GM04504 (cell line): ENCODE results near the gene WDR87.
"Not testable (repeated sequence)": the region's sequence is repeated elsewhere in the genome, so short reads cannot be mapped to it uniquely, and the experiment has no call there.

Experiments
- DNase-seq: peaks from one replicate; pipeline ENCODE4 v3.0.0-alpha.2; 2012; ENCODE audit warnings: low read depth

Gene WDR87

GRCh38 chr19:37877147-37877546, 29.2 kb downstream of the WDR87 start:
- no peak for DNase-seq

DNA sequence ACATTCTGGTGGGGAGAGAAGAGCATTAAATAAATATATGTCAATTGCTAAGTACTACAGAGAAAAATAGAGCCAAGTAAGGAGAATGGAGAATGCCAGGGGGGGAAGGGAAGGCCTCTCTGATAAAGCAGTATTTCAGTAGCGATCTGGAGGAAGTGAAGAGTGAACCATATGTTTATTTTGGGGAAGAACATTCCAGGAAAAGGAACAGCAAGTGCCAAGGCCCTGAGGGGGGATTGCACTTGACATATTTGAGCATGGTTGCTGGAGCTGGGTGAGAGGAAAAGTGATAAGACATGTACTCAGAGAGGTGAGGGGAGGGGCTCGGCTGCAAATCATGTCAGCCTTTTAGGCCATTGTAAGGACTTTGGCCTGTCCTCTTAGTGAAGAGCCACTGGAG, 30.4 kb downstream of the WDR87 start:
- no peak for DNase-seq

- DNase-seq: no peak
Observed at GRCh38 chr19:37874784-37875183, 31.6 kb downstream of the WDR87 start.

DNA sequence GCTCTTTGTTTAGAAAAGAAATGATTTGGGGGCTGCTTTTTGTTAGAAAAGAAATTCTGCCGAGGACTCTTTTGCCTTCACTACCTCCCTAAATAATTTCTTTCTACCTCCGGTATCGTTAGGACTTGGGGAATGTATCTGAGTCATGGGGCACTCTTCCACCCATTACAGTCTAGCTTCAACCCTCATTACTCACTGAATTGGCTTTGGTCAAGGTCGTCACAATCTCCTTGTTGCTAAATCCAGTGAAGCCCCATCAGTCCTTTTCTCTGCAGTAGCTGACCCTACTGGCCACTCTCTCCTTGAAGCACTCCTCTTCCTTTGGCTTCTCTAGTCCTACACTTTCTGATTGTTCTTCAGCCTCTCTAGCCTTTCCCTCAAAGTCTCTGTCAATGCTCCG, 34.0 kb downstream of the WDR87 start:
- no peak for DNase-seq

- DNase-seq: no peak
Observed at GRCh38 chr19:37869766-37870340, 36.5 kb downstream of the WDR87 start.

- DNase-seq: peak; percentile 65
Observed at GRCh38 chr19:37867831-37868230, 38.6 kb downstream of the WDR87 start.

- DNase-seq: not testable (repeated sequence)
Observed at GRCh38 chr19:37865930-37866329, 40.5 kb downstream of the WDR87 start.

DNA sequence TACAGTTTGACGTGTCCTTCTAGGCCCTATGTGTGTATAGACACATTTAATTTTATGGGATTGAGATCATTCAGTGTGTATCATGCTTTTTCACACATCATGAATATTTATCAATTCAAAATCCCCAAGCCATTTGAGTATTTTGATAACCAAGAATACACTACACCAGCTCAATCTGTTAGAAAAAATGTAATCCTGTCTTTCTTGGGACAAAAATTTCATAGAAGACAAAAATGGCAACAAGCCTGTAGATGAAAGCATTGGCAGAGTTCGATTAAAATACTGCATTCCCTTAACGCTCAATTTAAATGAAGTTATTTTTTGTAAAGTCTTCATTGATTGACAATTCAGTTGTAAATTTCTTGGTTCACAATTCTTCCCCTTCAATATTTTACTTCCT, 41.9 kb downstream of the WDR87 start:
- DNase-seq: no peak

GRCh38 chr19:37855098-37855497, 51.3 kb downstream of the WDR87 start:
- DNase-seq: peak; percentile 1

- no peak for DNase-seq
Observed at GRCh38 chr19:37845932-37846331, 60.5 kb downstream of the WDR87 start.
